HepG2 (cell line): ENCODE results near the gene NPIPB6. TPM values are rescaled to one million over a fixed set of nuclear protein-coding genes. Genes with fewer than 3 reads are reported as not detected.

ENCODE experiments used
- BORCS8-MEF2B ChIP-seq: sonication (generic); formaldehyde crosslinking; IDR thresholded peaks from 2 replicates; pipeline ENCODE4 v1.8.0; 2022; ENCODE audit warnings: mild to moderate bottlenecking, missing genetic modification reagents
- CEBPB ChIP-seq: IDR thresholded peaks from 2 replicates; pipeline ENCODE4 v1.6.1; 2011; ENCODE audit warnings: low read depth, low read length, improper control_type of control experiment, borderline replicate concordance
- CREM ChIP-seq, 2 experiments: sonication (generic) in 1 of 2; formaldehyde crosslinking in 1 of 2; IDR thresholded peaks; 2 replicates each; pipeline versions ENCODE4 v1.4.0 to v1.6.1; 2016 to 2020; ENCODE audit warnings: antibody characterized with exemption in 1 of 2, mild to moderate bottlenecking in 1 of 2, missing genetic modification reagents in 1 of 2
- EZH2 ChIP-seq: conservative IDR thresholded peaks from 2 replicates; pipeline ENCODE4 v1.6.1; 2012; ENCODE audit warnings: mild to moderate bottlenecking, low read depth, low read length, moderate library complexity
- MAF1 ChIP-seq: sonication (generic); formaldehyde crosslinking; IDR thresholded peaks from 2 replicates; pipeline ENCODE4 v1.5.0; 2020; ENCODE audit warnings: missing genetic modification reagents, borderline replicate concordance
- MEIS1 ChIP-seq: sonication (generic); formaldehyde crosslinking; IDR thresholded peaks from 2 replicates; pipeline ENCODE4 v1.9.0; 2021; ENCODE audit warnings: mild to moderate bottlenecking, missing genetic modification reagents, moderate library complexity, borderline replicate concordance
- NCOR1 ChIP-seq: fragments of 200-600 bp; sonication (generic); IDR thresholded peaks from 2 replicates; pipeline ENCODE4 v1.7.0; 2017; ENCODE audit warnings: antibody characterized with exemption, low read length, borderline replicate concordance
- PCBP1 ChIP-seq: fragments of 200-400 bp; formaldehyde crosslinking; IDR thresholded peaks from 2 replicates; pipeline ENCODE4 v1.6.1; 2017; ENCODE audit warnings: mild to moderate bottlenecking, low read depth, low read length, borderline replicate concordance
- POLR2AphosphoS2 ChIP-seq: IDR thresholded peaks from 2 replicates; pipeline ENCODE4 v1.6.1; 2011; ENCODE audit warnings: low read depth, low read length, improper control_type of control experiment
- ZBTB20 ChIP-seq: sonication (generic); formaldehyde crosslinking; IDR thresholded peaks from 2 replicates; pipeline ENCODE4 v1.8.1; 2023; ENCODE audit warnings: missing genetic modification reagents, low read depth, mild to moderate bottlenecking, borderline replicate concordance
- ZFP36L2 ChIP-seq: sonication (generic); formaldehyde crosslinking; IDR thresholded peaks from 2 replicates; pipeline ENCODE4 v1.4.0; 2020; ENCODE audit warnings: missing genetic modification reagents
- ZNF670 ChIP-seq: sonication (generic); formaldehyde crosslinking; IDR thresholded peaks from 2 replicates; pipeline ENCODE4 v1.8.0; 2022; ENCODE audit warnings: mild to moderate bottlenecking, missing genetic modification reagents, borderline replicate concordance
- ZSCAN22 ChIP-seq: sonication (generic); formaldehyde crosslinking; IDR thresholded peaks from 2 replicates; pipeline ENCODE4 v1.4.0; 2020; ENCODE audit warnings: mild to moderate bottlenecking, missing genetic modification reagents
- polyA plus RNA-seq, 8 experiments: library from polyadenylated mRNA; depleted of rRNA in 3 of 8; stranded (reverse) in 7 of 8; unstranded in 1 of 8; fragments of >200 nt; fragmentation: Illumina TruSeq in 4 of 8; extraction: Trizol in 4 of 8; gene quantifications; 2 replicates each; pipeline versions ENCODE4 v1.2.1 to v1.2.3, GENCODE V29; 2011 to 2016; ENCODE audit warnings: low read depth in 4 of 8, missing spikeins in 1 of 8, mixed read lengths in 1 of 8; ENCODE audit not compliant: insufficient read depth in 1 of 8
- total RNA-seq, 5 experiments: library from RNA; depleted of rRNA; stranded (reverse); fragments of >200 nt; fragmentation: Illumina TruSeq; extraction: Trizol; gene quantifications; 2 replicates each; pipeline ENCODE4 v1.2.3, GENCODE V29; 2016; ENCODE audit warnings: low read depth in 1 of 5
- TF ChIP-seq, protein P1 (sequence below): sonication (generic); formaldehyde crosslinking; conservative IDR thresholded peaks from 2 replicates; pipeline ENCODE4 v1.4.0; 2020; ENCODE audit warnings: mild to moderate bottlenecking, missing genetic modification reagents, moderate library complexity
- TF ChIP-seq, protein P2 (sequence below): sonication (generic); formaldehyde crosslinking; IDR thresholded peaks from 2 replicates; pipeline ENCODE4 v1.5.1; 2020; ENCODE audit warnings: mild to moderate bottlenecking, moderate library complexity, missing genetic modification reagents
- TF ChIP-seq, protein P3 (sequence below): sonication (generic); formaldehyde crosslinking; IDR thresholded peaks from 2 replicates; pipeline ENCODE4 v1.4.0; 2020; ENCODE audit warnings: missing genetic modification reagents
- TF ChIP-seq, protein P4 (sequence below): fragments of 450-650 bp; IDR thresholded peaks from 2 replicates; pipeline ENCODE4 v1.6.1; 2017; ENCODE audit warnings: mild to moderate bottlenecking
- TF ChIP-seq, protein P5 (sequence below): IDR thresholded peaks from 2 replicates; pipeline ENCODE4 v1.6.1; 2018; ENCODE audit warnings: missing genetic modification reagents, mild to moderate bottlenecking, missing compliant biosample characterization

The NPIPB6 gene
- total and polyA plus RNA-seq, 2 of the 13 experiments (the other 11 are each of a cell fraction or from before 2014, with no cell fraction given): 0.25 TPM; not detected in 1

DNA sequence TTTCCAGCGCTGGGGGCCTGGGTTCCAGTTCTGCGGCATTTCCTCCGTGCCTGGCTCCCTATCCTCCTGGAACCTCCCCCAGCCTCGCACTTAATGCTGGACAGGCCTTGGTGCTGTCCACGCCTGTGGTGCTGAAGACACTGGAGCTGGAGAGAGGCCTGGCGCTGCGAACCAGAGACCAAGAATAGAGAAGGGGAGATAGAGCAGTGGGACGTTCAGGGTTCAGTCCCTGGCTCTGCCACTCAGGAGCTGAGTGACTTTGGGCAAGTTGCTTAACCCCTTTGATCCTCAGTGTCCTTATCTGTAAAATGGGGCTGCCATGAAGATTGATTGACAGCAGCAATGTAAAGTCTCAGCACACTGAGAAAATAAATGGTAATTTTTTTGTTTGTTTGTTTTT, 59.1 kb downstream of the NPIPB6 start (continued):
- 0 out of 2 replicates have a peak, but pooled peaks have one; percentile 61 for TF ChIP-seq MEIS1 (CRISPR knock-in tag)
- no peak for TF ChIP-seq EZH2
- TF ChIP-seq CEBPB: no peak
- TF ChIP-seq, protein P1, sequence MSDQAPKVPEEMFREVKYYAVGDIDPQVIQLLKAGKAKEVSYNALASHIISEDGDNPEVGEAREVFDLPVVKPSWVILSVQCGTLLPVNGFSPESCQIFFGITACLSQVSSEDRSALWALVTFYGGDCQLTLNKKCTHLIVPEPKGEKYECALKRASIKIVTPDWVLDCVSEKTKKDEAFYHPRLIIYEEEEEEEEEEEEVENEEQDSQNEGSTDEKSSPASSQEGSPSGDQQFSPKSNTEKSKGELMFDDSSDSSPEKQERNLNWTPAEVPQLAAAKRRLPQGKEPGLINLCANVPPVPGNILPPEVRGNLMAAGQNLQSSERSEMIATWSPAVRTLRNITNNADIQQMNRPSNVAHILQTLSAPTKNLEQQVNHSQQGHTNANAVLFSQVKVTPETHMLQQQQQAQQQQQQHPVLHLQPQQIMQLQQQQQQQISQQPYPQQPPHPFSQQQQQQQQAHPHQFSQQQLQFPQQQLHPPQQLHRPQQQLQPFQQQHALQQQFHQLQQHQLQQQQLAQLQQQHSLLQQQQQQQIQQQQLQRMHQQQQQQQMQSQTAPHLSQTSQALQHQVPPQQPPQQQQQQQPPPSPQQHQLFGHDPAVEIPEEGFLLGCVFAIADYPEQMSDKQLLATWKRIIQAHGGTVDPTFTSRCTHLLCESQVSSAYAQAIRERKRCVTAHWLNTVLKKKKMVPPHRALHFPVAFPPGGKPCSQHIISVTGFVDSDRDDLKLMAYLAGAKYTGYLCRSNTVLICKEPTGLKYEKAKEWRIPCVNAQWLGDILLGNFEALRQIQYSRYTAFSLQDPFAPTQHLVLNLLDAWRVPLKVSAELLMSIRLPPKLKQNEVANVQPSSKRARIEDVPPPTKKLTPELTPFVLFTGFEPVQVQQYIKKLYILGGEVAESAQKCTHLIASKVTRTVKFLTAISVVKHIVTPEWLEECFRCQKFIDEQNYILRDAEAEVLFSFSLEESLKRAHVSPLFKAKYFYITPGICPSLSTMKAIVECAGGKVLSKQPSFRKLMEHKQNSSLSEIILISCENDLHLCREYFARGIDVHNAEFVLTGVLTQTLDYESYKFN: no peak
- TF ChIP-seq BORCS8-MEF2B (CRISPR knock-in tag): peak; percentile 99
- no peak for TF ChIP-seq POLR2AphosphoS2
- peak; percentile 93; the same call in 1 of the 2 replicates for TF ChIP-seq MAF1
- TF ChIP-seq, protein P2, sequence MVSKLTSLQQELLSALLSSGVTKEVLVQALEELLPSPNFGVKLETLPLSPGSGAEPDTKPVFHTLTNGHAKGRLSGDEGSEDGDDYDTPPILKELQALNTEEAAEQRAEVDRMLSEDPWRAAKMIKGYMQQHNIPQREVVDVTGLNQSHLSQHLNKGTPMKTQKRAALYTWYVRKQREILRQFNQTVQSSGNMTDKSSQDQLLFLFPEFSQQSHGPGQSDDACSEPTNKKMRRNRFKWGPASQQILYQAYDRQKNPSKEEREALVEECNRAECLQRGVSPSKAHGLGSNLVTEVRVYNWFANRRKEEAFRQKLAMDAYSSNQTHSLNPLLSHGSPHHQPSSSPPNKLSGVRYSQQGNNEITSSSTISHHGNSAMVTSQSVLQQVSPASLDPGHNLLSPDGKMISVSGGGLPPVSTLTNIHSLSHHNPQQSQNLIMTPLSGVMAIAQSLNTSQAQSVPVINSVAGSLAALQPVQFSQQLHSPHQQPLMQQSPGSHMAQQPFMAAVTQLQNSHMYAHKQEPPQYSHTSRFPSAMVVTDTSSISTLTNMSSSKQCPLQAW (CRISPR knock-in tag): peak; percentile 62; the same call in 1 of the 2 replicates
- no peak for TF ChIP-seq NCOR1
- TF ChIP-seq PCBP1: no peak
- TF ChIP-seq, protein P3, sequence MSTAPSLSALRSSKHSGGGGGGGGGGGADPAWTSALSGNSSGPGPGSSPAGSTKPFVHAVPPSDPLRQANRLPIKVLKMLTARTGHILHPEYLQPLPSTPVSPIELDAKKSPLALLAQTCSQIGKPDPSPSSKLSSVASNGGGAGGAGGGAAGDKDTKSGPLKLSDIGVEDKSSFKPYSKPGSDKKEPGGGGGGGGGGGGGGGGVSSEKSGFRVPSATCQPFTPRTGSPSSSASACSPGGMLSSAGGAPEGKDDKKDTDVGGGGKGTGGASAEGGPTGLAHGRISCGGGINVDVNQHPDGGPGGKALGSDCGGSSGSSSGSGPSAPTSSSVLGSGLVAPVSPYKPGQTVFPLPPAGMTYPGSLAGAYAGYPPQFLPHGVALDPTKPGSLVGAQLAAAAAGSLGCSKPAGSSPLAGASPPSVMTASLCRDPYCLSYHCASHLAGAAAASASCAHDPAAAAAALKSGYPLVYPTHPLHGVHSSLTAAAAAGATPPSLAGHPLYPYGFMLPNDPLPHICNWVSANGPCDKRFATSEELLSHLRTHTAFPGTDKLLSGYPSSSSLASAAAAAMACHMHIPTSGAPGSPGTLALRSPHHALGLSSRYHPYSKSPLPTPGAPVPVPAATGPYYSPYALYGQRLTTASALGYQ (CRISPR knock-in tag): peak; percentile 44; the same call in 1 of the 2 replicates
- peak; percentile 99 for TF ChIP-seq ZFP36L2 (CRISPR knock-in tag)
- peak; percentile 91; the same call in 1 of the 2 replicates for TF ChIP-seq ZBTB20 (CRISPR knock-in tag)
- no peak for TF ChIP-seq ZNF670 (CRISPR knock-in tag)
- TF ChIP-seq ZSCAN22 (CRISPR knock-in tag): 0 out of 2 replicates have a peak, but pooled peaks have one; percentile 53
- TF ChIP-seq, protein P4, sequence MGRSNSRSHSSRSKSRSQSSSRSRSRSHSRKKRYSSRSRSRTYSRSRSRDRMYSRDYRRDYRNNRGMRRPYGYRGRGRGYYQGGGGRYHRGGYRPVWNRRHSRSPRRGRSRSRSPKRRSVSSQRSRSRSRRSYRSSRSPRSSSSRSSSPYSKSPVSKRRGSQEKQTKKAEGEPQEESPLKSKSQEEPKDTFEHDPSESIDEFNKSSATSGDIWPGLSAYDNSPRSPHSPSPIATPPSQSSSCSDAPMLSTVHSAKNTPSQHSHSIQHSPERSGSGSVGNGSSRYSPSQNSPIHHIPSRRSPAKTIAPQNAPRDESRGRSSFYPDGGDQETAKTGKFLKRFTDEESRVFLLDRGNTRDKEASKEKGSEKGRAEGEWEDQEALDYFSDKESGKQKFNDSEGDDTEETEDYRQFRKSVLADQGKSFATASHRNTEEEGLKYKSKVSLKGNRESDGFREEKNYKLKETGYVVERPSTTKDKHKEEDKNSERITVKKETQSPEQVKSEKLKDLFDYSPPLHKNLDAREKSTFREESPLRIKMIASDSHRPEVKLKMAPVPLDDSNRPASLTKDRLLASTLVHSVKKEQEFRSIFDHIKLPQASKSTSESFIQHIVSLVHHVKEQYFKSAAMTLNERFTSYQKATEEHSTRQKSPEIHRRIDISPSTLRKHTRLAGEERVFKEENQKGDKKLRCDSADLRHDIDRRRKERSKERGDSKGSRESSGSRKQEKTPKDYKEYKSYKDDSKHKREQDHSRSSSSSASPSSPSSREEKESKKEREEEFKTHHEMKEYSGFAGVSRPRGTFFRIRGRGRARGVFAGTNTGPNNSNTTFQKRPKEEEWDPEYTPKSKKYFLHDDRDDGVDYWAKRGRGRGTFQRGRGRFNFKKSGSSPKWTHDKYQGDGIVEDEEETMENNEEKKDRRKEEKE: no peak
- no peak for TF ChIP-seq CREM (IDR thresholded peaks at IDR 0.05)
- TF ChIP-seq CREM (CRISPR knock-in tag; IDR thresholded peaks at IDR 0.05): peak; percentile 57; the same call in 1 of the 2 replicates
- TF ChIP-seq, protein P5, sequence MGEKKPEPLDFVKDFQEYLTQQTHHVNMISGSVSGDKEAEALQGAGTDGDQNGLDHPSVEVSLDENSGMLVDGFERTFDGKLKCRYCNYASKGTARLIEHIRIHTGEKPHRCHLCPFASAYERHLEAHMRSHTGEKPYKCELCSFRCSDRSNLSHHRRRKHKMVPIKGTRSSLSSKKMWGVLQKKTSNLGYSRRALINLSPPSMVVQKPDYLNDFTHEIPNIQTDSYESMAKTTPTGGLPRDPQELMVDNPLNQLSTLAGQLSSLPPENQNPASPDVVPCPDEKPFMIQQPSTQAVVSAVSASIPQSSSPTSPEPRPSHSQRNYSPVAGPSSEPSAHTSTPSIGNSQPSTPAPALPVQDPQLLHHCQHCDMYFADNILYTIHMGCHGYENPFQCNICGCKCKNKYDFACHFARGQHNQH (CRISPR knock-in tag): peak; percentile 89; the same call in 1 of the 2 replicates
